ENCODE results near the gene DAPK1. TPM values are rescaled to one million over a fixed set of nuclear protein-coding genes. Genes with fewer than 3 reads are reported as not detected.

Gene DAPK1
- total RNA-seq, 1 donor, result 8.6 TPM

GRCh38 chr9:87567571-87567970 lies 69.9 kb downstream of the DAPK1 start:
- no peak for DNase-seq (ENCODE audit: low read depth)
- no peak overlapping the region for H3K4me3 ChIP-seq (ENCODE audit: low read depth, low read length)
- no peak for TF ChIP-seq CTCF (IDR thresholded peaks at IDR 0.05; ENCODE audit: insufficient read depth, low read depth, low read length)

DNA sequence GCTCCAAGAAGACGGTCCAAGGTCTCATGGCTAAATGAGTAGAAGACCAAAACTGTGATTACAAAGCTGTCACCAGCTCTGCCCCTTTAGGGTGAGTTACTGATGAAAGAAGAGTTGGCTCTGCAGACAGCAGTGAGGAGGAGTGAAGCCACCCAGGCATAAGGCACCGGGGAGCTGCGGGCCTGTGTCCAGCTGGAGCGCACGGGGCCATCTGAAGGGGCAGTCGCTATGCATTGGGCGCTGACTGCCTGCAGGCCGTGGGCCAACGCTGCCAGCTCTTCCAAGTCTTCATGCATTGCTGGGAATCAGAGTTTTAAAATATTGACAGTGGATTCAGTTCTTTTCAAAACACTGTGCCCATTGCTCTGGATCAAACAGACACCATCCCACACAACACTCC lies 70.3 kb downstream of the DAPK1 start:
- no peak overlapping the region for H3K4me3 ChIP-seq (ENCODE audit: low read depth, low read length)
- no peak for TF ChIP-seq CTCF (IDR thresholded peaks at IDR 0.05; ENCODE audit: insufficient read depth, low read depth, low read length)
- no peak for DNase-seq (ENCODE audit: low read depth)

GRCh38 chr9:87568401-87568800 lies 70.7 kb downstream of the DAPK1 start:
- no peak overlapping the region for H3K4me3 ChIP-seq (ENCODE audit: low read depth, low read length)
- no peak for TF ChIP-seq CTCF (IDR thresholded peaks at IDR 0.05; ENCODE audit: insufficient read depth, low read depth, low read length)
- no peak for DNase-seq (ENCODE audit: low read depth)

GRCh38 chr9:87569008-87569509 lies 71.4 kb downstream of the DAPK1 start:
- peak; percentile 73 for DNase-seq (ENCODE audit: low read depth)
- TF ChIP-seq CTCF (IDR thresholded peaks at IDR 0.05; ENCODE audit: insufficient read depth, low read depth, low read length), result no peak
- H3K4me3 ChIP-seq (ENCODE audit: low read depth, low read length), result no peak overlapping the region

GRCh38 chr9:87569518-87569917 lies 71.9 kb downstream of the DAPK1 start:
- peak; percentile 86 for DNase-seq (ENCODE audit: low read depth)
- no peak overlapping the region for H3K4me3 ChIP-seq (ENCODE audit: low read depth, low read length)
- TF ChIP-seq CTCF (IDR thresholded peaks at IDR 0.05; ENCODE audit: insufficient read depth, low read depth, low read length), result no peak

GRCh38 chr9:87570000-87570908 lies 72.6 kb downstream of the DAPK1 start:
- peak; percentile 42 for DNase-seq (ENCODE audit: low read depth)
- H3K4me3 ChIP-seq (ENCODE audit: low read depth, low read length), result no peak overlapping the region
- TF ChIP-seq CTCF (IDR thresholded peaks at IDR 0.05; ENCODE audit: insufficient read depth, low read depth, low read length), result no peak
